Upper lobe of left lung (tissue), 6 donors: ENCODE data around the gene TFIP11. TPM values are rescaled to one million over a fixed set of nuclear protein-coding genes. Genes with fewer than 3 reads are reported as not detected.

Source experiments
- ATAC-seq, 2 donors: fragments of 200-7000 bp; cut with Tn5 transposase; one replicate each; pipeline ENCODE4 v1.9.1; 2022; ENCODE audit warnings: mild to moderate bottlenecking in 2 of 2, moderate library complexity in 2 of 2; ENCODE audit not compliant: low FRiP score in 2 of 2
- DNase-seq, 2 donors: peaks; one replicate each; pipeline ENCODE4 v3.0.0-alpha.2; 2019 to 2020
- H3K27ac ChIP-seq, 4 donors: fragments of 200-600 bp; sonication (generic); one replicate each; pipeline ENCODE4 v1.5.1; 2016 to 2019
- H3K27me3 ChIP-seq, 4 donors: fragments of 200-600 bp; sonication (generic); one replicate each; pipeline ENCODE4 v1.5.1; 2017 to 2019
- H3K36me3 ChIP-seq, 4 donors: fragments of 200-600 bp; sonication (generic); one replicate each; pipeline ENCODE4 v1.5.1; 2016 to 2019
- H3K4me1 ChIP-seq, 4 donors: fragments of 200-600 bp; sonication (generic); one replicate each; pipeline ENCODE4 v1.5.1; 2018 to 2019
- H3K4me3 ChIP-seq, 4 donors: fragments of 200-600 bp; sonication (generic); one replicate each; pipeline ENCODE4 v1.5.1; 2017 to 2019; ENCODE audit warnings: mild to moderate bottlenecking in 2 of 4, moderate library complexity in 1 of 4
- H3K9me3 ChIP-seq, 4 donors: fragments of 200-600 bp; sonication (generic); one replicate each; pipeline ENCODE4 v1.5.1; 2018 to 2019
- EP300 ChIP-seq, 4 donors: sonication (generic); formaldehyde crosslinking; IDR thresholded peaks; one replicate each; pipeline ENCODE4 v1.5.1; 2017; ENCODE audit warnings: antibody characterized with exemption in 4 of 4, control low read depth in 2 of 4
- POLR2A ChIP-seq, 4 donors: fragments of 450-650 bp; IDR thresholded peaks; one replicate each; pipeline ENCODE4 v1.5.1; 2016 to 2017; ENCODE audit warnings: antibody characterized with exemption in 4 of 4, mild to moderate bottlenecking in 2 of 4
- POLR2AphosphoS5 ChIP-seq, 2 donors: sonication (generic); formaldehyde crosslinking; IDR thresholded peaks; one replicate each; pipeline ENCODE4 v1.5.1; 2017; ENCODE audit warnings: antibody characterized with exemption in 2 of 2
- WGBS, 2 donors: methylation state at CpG; one replicate each; pipeline ENCODE4 v1.1.5; 2017 to 2018; 5-methylcytosine and 5-hydroxymethylcytosine counted together
- total RNA-seq, 6 donors: library from RNA; depleted of rRNA in 4 of 6; stranded (reverse); fragments of >200 nt in 4 of 6; gene quantifications; one replicate each; pipeline versions ENCODE4 v1.1.0 to v1.2.1, GENCODE V29; 2016 to 2021
- TF ChIP-seq, protein P1 (sequence below), 6 experiments: fragments of 450-650 bp in 4 of 6; fragments of 200-600 bp in 2 of 6; sonication (generic) in 2 of 6; IDR thresholded peaks; one replicate each; pipeline ENCODE4 v1.5.1; 2016 to 2019; ENCODE audit warnings: antibody characterized with exemption in 6 of 6
- donor health status: DM: no; HTN: no; CAD: no; lungs with moderate emphysema.
- donor health status: DM: no; HTN: yes; CAD: no; lungs with severe emphysema.

Gene TFIP11
- total RNA-seq, 6 donors from 2014 or later, result 26.3 to 37.7 (median 32.6) TPM

DNA sequence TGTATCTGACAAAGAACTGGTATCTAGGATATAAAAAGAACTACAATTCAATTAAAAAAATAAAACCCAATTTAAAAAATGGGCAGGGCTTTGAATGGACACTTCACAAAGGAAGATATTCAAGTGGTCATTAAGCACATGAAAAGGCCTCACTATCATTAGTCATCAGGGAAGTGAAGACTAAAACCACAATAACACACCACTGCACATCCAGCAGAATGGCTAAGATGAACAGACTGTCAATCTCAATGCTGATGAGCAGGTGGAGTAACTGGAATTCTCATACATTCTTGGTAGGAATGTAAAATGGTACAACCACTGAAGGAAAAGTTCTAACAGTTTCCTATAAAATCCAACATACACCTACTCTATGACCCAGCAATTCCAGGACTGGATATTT, 37.6 kb downstream of the TFIP11 start:
- no peak for DNase-seq
- Histone ChIP-seq H3K4me1 (peaks cover 7 to 15% (median 9%) of the 10 kb centered on the region in 4 donors), H3K36me3 (peaks cover 26 to 82% (median 37%) of the 10 kb centered on the region in 4 donors)

DNA sequence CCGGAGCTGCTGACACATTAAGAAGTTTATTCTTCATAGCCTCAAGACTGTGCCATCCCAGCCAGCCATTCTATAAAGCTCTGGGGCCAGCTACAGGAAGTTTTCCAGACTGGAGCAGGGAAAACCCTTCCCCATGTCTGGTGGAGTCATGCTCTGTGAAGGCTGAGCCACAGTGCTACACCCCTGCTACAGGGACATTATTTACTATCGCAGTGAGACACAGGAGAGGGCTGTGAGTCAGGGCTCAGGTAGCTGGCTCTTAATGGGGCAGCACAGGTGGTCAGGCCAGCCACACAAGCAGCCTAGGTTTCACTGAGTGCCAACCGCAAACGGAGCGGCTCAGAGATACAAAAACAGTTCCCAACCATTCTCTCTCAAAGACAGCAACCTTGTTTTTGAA, 40.8 kb downstream of the TFIP11 start:
- H3K36me3 ChIP-seq, result peaks cover 44 to 97% (median 57%) of the 10 kb centered on the region in 4 donors
- TF ChIP-seq EP300 (IDR thresholded peaks at IDR 0.05) (no peak), POLR2A (IDR thresholded peaks at IDR 0.05) (no peak), POLR2AphosphoS5 (IDR thresholded peaks at IDR 0.05) (no peak)
- TF ChIP-seq, protein P1, sequence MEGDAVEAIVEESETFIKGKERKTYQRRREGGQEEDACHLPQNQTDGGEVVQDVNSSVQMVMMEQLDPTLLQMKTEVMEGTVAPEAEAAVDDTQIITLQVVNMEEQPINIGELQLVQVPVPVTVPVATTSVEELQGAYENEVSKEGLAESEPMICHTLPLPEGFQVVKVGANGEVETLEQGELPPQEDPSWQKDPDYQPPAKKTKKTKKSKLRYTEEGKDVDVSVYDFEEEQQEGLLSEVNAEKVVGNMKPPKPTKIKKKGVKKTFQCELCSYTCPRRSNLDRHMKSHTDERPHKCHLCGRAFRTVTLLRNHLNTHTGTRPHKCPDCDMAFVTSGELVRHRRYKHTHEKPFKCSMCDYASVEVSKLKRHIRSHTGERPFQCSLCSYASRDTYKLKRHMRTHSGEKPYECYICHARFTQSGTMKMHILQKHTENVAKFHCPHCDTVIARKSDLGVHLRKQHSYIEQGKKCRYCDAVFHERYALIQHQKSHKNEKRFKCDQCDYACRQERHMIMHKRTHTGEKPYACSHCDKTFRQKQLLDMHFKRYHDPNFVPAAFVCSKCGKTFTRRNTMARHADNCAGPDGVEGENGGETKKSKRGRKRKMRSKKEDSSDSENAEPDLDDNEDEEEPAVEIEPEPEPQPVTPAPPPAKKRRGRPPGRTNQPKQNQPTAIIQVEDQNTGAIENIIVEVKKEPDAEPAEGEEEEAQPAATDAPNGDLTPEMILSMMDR (IDR thresholded peaks at IDR 0.05), result no peak
- WGBS, 2 donors, result 75 to 100% methylated on average over 3 to 5 of the region's 5 CpGs
- ATAC-seq, result peak in 1 of 2 donors; percentile 72
- H3K9me3 ChIP-seq, result no peaks in the 10 kb centered on the region
- no peak overlapping the region for H3K4me3 ChIP-seq
- DNase-seq, result peak in 1 of 2 donors; percentile 37
- H3K4me1 ChIP-seq, result peaks cover 0 to 5% (median 2%) of the 10 kb centered on the region in 4 donors
- H3K27ac ChIP-seq, result peak overlapping the region in 2 of 4 donors; percentile 2 to 18
- H3K27me3 ChIP-seq, result no peaks in the 10 kb centered on the region

More for the DNA sequence above, 37.6 kb downstream of the TFIP11 start:
- Histone ChIP-seq H3K4me3 (no peak overlapping the region), H3K9me3 (no peaks in the 10 kb centered on the region), H3K27ac (no peak overlapping the region), H3K27me3 (no peaks in the 10 kb centered on the region)
- TF ChIP-seq, protein P1 (IDR thresholded peaks at IDR 0.05), result no peak
- TF ChIP-seq EP300 (IDR thresholded peaks at IDR 0.05) (no peak), POLR2A (IDR thresholded peaks at IDR 0.05) (no peak), POLR2AphosphoS5 (IDR thresholded peaks at IDR 0.05) (no peak)
- ATAC-seq, result no peak

DNA sequence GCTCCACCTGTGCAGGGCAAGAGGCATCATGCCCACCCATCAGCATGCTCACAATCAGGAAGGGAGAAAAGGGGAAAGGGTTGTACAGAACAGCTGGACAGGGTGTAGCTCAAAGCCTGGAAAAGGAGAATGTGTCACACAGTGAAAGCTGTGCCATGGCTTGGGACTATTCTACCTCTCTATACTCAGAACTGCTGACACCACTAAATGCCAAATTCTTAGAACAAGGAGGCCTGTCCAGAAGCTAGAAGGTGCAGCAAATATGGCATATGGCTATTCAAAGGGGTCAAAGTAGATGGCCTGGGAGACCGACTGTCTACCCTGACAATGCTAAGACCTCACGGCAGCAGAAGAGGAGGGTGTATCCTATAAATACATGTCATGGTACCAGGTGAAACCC, 41.5 kb downstream of the TFIP11 start:
- DNase-seq, result no peak
- Histone ChIP-seq H3K36me3 (peaks cover 46 to 97% (median 60%) of the 10 kb centered on the region in 4 donors), H3K4me1 (peaks cover 0 to 5% (median 2%) of the 10 kb centered on the region in 4 donors), H3K9me3 (no peaks in the 10 kb centered on the region), H3K27ac (no peak overlapping the region), H3K4me3 (no peak overlapping the region), H3K27me3 (no peaks in the 10 kb centered on the region)
- 79 to 97% methylated on average over 2 of the region's 2 CpGs for WGBS, 2 donors
- ATAC-seq, result no peak
- TF ChIP-seq EP300 (IDR thresholded peaks at IDR 0.05), result no peak
- no peak for TF ChIP-seq POLR2A (IDR thresholded peaks at IDR 0.05)
- no peak for TF ChIP-seq POLR2AphosphoS5 (IDR thresholded peaks at IDR 0.05)
- TF ChIP-seq, protein P1 (IDR thresholded peaks at IDR 0.05), result no peak

DNA sequence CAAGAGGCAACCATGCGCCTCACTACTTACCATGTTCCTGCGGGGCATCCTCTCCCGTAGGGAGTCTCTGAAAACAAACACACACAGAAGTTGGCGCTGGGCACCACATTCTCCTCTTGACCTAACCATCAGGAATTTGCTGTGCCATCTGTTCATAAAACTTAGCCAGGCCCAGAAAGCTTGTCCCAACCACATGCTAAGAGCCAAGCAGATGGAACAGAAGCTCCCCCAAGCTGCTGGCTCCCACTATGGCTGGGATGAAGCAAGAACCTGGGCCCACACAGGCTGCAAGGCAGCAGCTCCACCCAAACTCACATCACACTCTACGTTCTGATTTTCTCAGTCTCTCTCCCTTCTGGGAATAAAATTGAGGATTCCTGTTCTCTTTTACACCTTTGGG, 46.1 kb downstream of the TFIP11 start:
- Histone ChIP-seq H3K4me1 (no peaks in the 10 kb centered on the region), H3K27me3 (no peaks in the 10 kb centered on the region), H3K4me3 (no peak overlapping the region), H3K9me3 (no peaks in the 10 kb centered on the region), H3K36me3 (peaks cover 47 to 99% (median 80%) of the 10 kb centered on the region in 4 donors), H3K27ac (no peak overlapping the region)
- DNase-seq, result no peak
- 88 to 94% methylated on average over 5 of the region's 5 CpGs for WGBS, 2 donors
- TF ChIP-seq POLR2AphosphoS5 (IDR thresholded peaks at IDR 0.05), result no peak
- ATAC-seq, result no peak

DNA sequence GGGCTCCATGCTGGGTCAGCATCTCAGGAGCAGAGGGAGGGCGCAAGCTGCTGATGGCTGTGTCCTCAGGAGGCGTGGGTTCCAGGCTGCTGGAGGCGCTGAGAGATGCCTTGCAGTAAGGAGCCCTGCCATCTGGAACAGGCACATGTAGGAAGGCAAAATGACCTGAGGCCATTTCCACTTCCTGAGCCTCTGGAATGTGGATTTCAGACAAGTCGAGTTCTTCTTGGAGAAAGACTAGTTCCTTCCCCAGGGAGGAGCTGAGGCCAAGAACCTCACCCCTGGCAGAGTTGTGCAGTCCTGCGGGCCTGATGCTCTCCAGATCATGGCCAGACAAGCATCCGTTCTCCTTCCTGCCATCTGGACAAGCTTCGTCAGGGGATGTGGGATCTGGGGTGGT, 48.0 kb downstream of the TFIP11 start:
- no peaks in the 10 kb centered on the region for H3K27me3 ChIP-seq
- H3K27ac ChIP-seq, result no peak overlapping the region
- H3K4me3 ChIP-seq, result no peak overlapping the region
- peak in 1 of 2 donors; percentile 24 for ATAC-seq
- H3K36me3 ChIP-seq, result peaks cover 36 to 96% (median 74%) of the 10 kb centered on the region in 4 donors
- no peaks in the 10 kb centered on the region for H3K9me3 ChIP-seq
- 83 to 93% methylated on average over 3 to 7 of the region's 7 CpGs for WGBS, 2 donors
- DNase-seq, result no peak
- TF ChIP-seq EP300 (IDR thresholded peaks at IDR 0.05) (no peak), POLR2A (IDR thresholded peaks at IDR 0.05) (no peak), POLR2AphosphoS5 (IDR thresholded peaks at IDR 0.05) (no peak)
- TF ChIP-seq, protein P1 (IDR thresholded peaks at IDR 0.05), result no peak
- no peaks in the 10 kb centered on the region for H3K4me1 ChIP-seq
